GM12891 (cell line): ENCODE results near the gene STAT3.

Experiments
- PAX5 ChIP-seq: IDR thresholded peaks from 2 replicates; pipeline ENCODE4 v1.6.1; 2011; ENCODE audit warnings: low read length, moderate library complexity, mild to moderate bottlenecking; ENCODE audit not compliant: insufficient read depth, severe bottlenecking
- POLR2A ChIP-seq: IDR thresholded peaks from 2 replicates; pipeline ENCODE4 v1.6.1; 2011; ENCODE audit warnings: low read depth, low read length, control low read depth
- POLR2AphosphoS5 ChIP-seq: IDR thresholded peaks from 2 replicates; pipeline ENCODE4 v1.6.1; 2011; ENCODE audit warnings: low read depth, low read length, control low read depth
- POU2F2 ChIP-seq: IDR thresholded peaks from 2 replicates; pipeline ENCODE4 v1.6.1; 2011; ENCODE audit warnings: low read depth, mild to moderate bottlenecking, control low read depth, low read length, moderate library complexity
- SPI1 ChIP-seq: IDR thresholded peaks from 2 replicates; pipeline ENCODE4 v1.6.1; 2011; ENCODE audit warnings: low read depth, low read length, control low read depth
- TAF1 ChIP-seq: IDR thresholded peaks from 2 replicates; pipeline ENCODE4 v1.6.1; 2011; ENCODE audit warnings: low read depth, low read length, control low read depth

- TF ChIP-seq POLR2AphosphoS5 (no peak), POLR2A (no peak), TAF1 (no peak), SPI1 (no peak), POU2F2 (no peak), PAX5 (no peak)
These were observed 32.9 kb upstream of the STAT3 start for GRCh38 chr17:42421136-42421506.
